ENCODE measurements around the gene TDP1.

DNA sequence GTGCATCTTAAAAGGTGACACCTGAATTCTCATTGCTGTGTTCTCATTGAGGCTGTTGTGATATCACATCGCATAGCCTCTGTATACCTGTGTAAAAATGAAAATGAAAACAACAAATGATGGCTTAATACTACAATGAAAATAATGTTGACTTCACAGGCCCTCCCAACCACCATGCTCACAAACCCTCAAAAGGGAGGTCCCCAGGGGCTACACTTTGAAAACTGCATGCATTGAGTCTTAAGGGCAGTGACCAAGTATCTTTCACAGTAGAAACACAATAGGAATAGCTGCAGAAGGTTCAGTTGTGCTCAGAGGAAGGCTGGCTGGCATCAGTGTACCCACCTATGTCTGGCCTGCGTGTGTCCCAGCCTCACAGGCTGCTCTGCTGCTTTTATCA, 78.4 kb downstream of the TDP1 start:
- TF ChIP-seq, protein P1, sequence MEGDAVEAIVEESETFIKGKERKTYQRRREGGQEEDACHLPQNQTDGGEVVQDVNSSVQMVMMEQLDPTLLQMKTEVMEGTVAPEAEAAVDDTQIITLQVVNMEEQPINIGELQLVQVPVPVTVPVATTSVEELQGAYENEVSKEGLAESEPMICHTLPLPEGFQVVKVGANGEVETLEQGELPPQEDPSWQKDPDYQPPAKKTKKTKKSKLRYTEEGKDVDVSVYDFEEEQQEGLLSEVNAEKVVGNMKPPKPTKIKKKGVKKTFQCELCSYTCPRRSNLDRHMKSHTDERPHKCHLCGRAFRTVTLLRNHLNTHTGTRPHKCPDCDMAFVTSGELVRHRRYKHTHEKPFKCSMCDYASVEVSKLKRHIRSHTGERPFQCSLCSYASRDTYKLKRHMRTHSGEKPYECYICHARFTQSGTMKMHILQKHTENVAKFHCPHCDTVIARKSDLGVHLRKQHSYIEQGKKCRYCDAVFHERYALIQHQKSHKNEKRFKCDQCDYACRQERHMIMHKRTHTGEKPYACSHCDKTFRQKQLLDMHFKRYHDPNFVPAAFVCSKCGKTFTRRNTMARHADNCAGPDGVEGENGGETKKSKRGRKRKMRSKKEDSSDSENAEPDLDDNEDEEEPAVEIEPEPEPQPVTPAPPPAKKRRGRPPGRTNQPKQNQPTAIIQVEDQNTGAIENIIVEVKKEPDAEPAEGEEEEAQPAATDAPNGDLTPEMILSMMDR (IDR thresholded peaks at IDR 0.05) = no peak
- TF ChIP-seq POLR2AphosphoS5 (IDR thresholded peaks at IDR 0.05) = no peak
- no peak for TF ChIP-seq POLR2A (IDR thresholded peaks at IDR 0.05; ENCODE audit: low read depth)

All from esophagus muscularis mucosa (tissue), 3 donors.